HepG2 (cell line): ENCODE results near the gene RRP8. TPM values are rescaled to one million over a fixed set of nuclear protein-coding genes. Genes with fewer than 3 reads are reported as not detected.

ENCODE experiments used
- GLI4 ChIP-seq: sonication (generic); formaldehyde crosslinking; IDR thresholded peaks from 2 replicates; pipeline ENCODE4 v1.5.1; 2020; ENCODE audit warnings: missing genetic modification reagents, mild to moderate bottlenecking, moderate library complexity, borderline replicate concordance
- ISL2 ChIP-seq: sonication (generic); formaldehyde crosslinking; IDR thresholded peaks from 2 replicates; pipeline ENCODE4 v1.5.0; 2020; ENCODE audit warnings: missing genetic modification reagents
- KDM6A ChIP-seq: IDR thresholded peaks from 2 replicates; pipeline ENCODE4 v1.6.1; 2016; ENCODE audit warnings: low read depth
- REL ChIP-seq: sonication (generic); formaldehyde crosslinking; conservative IDR thresholded peaks from 2 replicates; pipeline ENCODE4 v1.8.0; 2022; ENCODE audit warnings: mild to moderate bottlenecking, missing genetic modification reagents, moderate library complexity
- TBX2 ChIP-seq: sonication (generic); formaldehyde crosslinking; IDR thresholded peaks from 2 replicates; pipeline ENCODE4 v1.5.0; 2020; ENCODE audit warnings: missing genetic modification reagents, mild to moderate bottlenecking, borderline replicate concordance
- TEAD3 ChIP-seq: optimal IDR thresholded peaks from 2 replicates; pipeline ENCODE3; 2016; ENCODE audit warnings: borderline replicate concordance
- ZNF574 ChIP-seq: sonication (generic); formaldehyde crosslinking; IDR thresholded peaks from 2 replicates; pipeline ENCODE4 v1.4.0; 2020; ENCODE audit warnings: missing genetic modification reagents
- ZNF780A ChIP-seq: sonication (generic); formaldehyde crosslinking; IDR thresholded peaks from 2 replicates; pipeline ENCODE4 v1.8.0; 2022; ENCODE audit warnings: mild to moderate bottlenecking, missing genetic modification reagents, moderate library complexity
- ZSCAN20 ChIP-seq: sonication (generic); formaldehyde crosslinking; IDR thresholded peaks from 2 replicates; pipeline ENCODE4 v1.4.0; 2020; ENCODE audit warnings: missing genetic modification reagents, mild to moderate bottlenecking, borderline replicate concordance
- polyA plus RNA-seq, 8 experiments: library from polyadenylated mRNA; depleted of rRNA in 3 of 8; stranded (reverse) in 7 of 8; unstranded in 1 of 8; fragments of >200 nt; fragmentation: Illumina TruSeq in 4 of 8; extraction: Trizol in 4 of 8; gene quantifications; 2 replicates each; pipeline versions ENCODE4 v1.2.1 to v1.2.3, GENCODE V29; 2011 to 2016; ENCODE audit warnings: low read depth in 4 of 8, missing spikeins in 1 of 8, mixed read lengths in 1 of 8; ENCODE audit not compliant: insufficient read depth in 1 of 8
- total RNA-seq, 5 experiments: library from RNA; depleted of rRNA; stranded (reverse); fragments of >200 nt; fragmentation: Illumina TruSeq; extraction: Trizol; gene quantifications; 2 replicates each; pipeline ENCODE4 v1.2.3, GENCODE V29; 2016; ENCODE audit warnings: low read depth in 1 of 5
- TF ChIP-seq, protein P1 (sequence below): sonication (generic); formaldehyde crosslinking; IDR thresholded peaks from 2 replicates; pipeline ENCODE4 v1.4.0; 2020; ENCODE audit warnings: mild to moderate bottlenecking, missing genetic modification reagents

The RRP8 gene
- total and polyA plus RNA-seq, 2 of the 13 experiments (the other 11 are each of a cell fraction or from before 2014, with no cell fraction given): 7.2 to 21.6 TPM

DNA sequence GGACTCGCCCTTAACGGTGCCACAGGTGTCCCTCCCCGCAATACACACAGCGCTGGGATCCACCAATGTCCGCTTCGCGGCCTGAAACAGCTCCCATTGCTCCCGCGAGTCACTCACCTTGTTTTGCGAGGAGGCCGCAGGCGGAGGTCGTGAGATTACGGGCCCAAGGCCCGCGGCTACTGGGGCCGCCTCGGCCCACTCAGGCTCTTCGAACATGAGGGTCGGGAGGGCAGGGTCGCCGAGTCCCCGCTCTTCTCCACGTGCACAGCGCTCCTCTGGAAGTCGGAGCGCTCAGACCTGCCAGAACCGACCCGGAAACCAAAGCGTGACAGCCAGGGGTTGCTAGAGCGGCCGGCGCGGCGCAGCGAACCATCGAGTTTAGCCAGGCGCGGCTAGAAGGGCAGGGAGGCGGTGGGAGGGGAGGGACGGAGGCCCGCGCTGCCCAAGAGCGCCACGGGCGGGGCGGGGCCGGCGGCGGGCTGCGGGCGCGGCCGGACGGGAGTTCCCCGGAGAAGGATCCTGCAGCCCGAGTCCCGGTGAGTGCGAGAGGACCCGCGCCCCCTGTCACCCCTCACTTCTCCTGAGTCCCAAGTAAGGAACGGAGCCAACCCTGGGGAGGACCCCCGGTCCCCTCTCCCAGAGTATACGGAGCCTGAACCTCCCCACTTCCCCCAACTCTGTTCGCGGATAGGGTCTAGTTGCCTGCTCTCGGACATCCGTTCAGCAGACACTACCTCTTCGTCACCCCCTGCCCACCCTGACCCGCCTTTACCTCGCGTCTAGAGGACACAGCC lies at the start of gene RRP8, which contains the start of gene ILK (continued):
- peak; percentile 100 for TF ChIP-seq ZNF574 (CRISPR knock-in tag)
- no peak for TF ChIP-seq KDM6A (CRISPR knock-in tag)
- peak; percentile 43; the same call in 1 of the 2 replicates for TF ChIP-seq ISL2 (CRISPR knock-in tag)
- TF ChIP-seq ZSCAN20 (CRISPR knock-in tag): no peak
- TF ChIP-seq REL: 0 out of 2 replicates have a peak, but pooled peaks have one; percentile 71
- peak; percentile 77; the same call in 1 of the 2 replicates for TF ChIP-seq TBX2
- TF ChIP-seq ZNF780A (CRISPR knock-in tag): no peak; the same call in 1 of the 2 replicates
- peak; percentile 57; the same call in 1 of the 2 replicates for TF ChIP-seq GLI4 (CRISPR knock-in tag)
- TF ChIP-seq TEAD3 (CRISPR knock-in tag): peak; percentile 63
- TF ChIP-seq, protein P1, sequence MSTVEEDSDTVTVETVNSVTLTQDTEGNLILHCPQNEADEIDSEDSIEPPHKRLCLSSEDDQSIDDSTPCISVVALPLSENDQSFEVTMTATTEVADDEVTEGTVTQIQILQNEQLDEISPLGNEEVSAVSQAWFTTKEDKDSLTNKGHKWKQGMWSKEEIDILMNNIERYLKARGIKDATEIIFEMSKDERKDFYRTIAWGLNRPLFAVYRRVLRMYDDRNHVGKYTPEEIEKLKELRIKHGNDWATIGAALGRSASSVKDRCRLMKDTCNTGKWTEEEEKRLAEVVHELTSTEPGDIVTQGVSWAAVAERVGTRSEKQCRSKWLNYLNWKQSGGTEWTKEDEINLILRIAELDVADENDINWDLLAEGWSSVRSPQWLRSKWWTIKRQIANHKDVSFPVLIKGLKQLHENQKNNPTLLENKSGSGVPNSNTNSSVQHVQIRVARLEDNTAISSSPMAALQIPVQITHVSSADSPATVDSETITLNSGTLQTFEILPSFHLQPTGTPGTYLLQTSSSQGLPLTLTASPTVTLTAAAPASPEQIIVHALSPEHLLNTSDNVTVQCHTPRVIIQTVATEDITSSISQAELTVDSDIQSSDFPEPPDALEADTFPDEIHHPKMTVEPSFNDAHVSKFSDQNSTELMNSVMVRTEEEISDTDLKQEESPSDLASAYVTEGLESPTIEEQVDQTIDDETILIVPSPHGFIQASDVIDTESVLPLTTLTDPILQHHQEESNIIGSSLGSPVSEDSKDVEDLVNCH (CRISPR knock-in tag): no peak
